Lower leg skin (tissue), 3 donors: ENCODE measurements around the gene KDM8.

Experiments used
- POLR2A ChIP-seq, 2 donors: fragments of 450-650 bp; IDR thresholded peaks; one replicate each; pipeline ENCODE4 v1.6.1; 2016 to 2017; ENCODE audit warnings: antibody characterized with exemption in 2 of 2, mild to moderate bottlenecking in 1 of 2, moderate library complexity in 1 of 2
- TF ChIP-seq, protein P1 (sequence below), 3 donors: fragments of 450-650 bp; IDR thresholded peaks; one replicate each; pipeline ENCODE4 v1.5.1; 2016; ENCODE audit warnings: antibody characterized with exemption in 3 of 3, mild to moderate bottlenecking in 3 of 3, moderate library complexity in 2 of 3

DNA sequence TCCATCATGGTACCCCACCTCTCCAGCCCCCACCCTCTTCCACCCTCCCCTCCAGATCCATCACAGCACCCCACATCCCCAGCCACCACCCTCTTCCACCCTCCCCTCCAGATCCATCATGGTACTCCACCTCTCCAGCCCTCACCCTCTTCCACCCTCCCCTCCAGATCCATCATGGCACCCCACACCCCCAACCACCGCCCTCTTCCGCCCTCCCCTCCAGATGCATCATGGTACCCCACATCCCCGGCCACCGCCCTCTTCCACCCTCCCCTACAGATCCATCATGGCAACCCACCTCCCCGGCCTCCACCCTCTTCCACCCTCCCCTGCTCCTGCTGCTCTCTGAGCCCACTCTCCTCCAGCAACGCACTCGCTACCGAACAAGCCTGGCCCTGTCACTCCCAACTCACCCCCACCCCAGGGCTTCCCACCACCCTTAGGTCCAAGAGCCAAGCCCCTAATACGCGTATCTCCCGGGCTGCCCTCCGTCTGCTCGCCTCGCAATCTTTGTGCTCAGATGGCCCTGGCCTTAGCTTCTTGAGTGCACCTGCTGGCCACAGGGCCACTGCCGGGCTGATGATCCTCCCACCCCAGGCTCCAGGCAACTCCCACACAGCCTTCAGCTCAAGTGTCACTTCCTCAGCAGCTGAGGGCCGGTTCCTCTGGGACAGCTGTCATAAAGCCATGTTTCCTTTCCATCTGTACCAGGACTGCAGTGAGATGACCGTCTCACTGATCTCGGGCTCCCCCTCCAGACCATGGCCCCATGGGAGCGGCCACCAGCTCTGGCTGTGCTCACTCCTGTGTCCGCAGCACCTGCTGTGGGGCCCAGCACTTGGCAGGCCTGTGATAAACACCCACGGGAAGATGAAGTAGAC is 25.5 kb downstream of the KDM8 start:
- TF ChIP-seq, protein P1, sequence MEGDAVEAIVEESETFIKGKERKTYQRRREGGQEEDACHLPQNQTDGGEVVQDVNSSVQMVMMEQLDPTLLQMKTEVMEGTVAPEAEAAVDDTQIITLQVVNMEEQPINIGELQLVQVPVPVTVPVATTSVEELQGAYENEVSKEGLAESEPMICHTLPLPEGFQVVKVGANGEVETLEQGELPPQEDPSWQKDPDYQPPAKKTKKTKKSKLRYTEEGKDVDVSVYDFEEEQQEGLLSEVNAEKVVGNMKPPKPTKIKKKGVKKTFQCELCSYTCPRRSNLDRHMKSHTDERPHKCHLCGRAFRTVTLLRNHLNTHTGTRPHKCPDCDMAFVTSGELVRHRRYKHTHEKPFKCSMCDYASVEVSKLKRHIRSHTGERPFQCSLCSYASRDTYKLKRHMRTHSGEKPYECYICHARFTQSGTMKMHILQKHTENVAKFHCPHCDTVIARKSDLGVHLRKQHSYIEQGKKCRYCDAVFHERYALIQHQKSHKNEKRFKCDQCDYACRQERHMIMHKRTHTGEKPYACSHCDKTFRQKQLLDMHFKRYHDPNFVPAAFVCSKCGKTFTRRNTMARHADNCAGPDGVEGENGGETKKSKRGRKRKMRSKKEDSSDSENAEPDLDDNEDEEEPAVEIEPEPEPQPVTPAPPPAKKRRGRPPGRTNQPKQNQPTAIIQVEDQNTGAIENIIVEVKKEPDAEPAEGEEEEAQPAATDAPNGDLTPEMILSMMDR (IDR thresholded peaks at IDR 0.05): no peak
- no peak for TF ChIP-seq POLR2A (IDR thresholded peaks at IDR 0.05)
